ENCODE measurements around the gene C6orf120. TPM values are rescaled to one million over a fixed set of nuclear protein-coding genes. Genes with fewer than 3 reads are reported as not detected.

Gene C6orf120
- total and polyA plus RNA-seq, 2 experiments from 2014 or later, result 37.9 to 58.8 TPM

- H3K27me3 ChIP-seq, result no peaks in the 10 kb centered on the region
- peaks cover 43% of the 10 kb centered on the region for H3K79me2 ChIP-seq
- no peak overlapping the region for H3K4me2 ChIP-seq
- TF ChIP-seq EZH2 (IDR thresholded peaks at IDR 0.05; ENCODE audit: borderline replicate concordance), result no peak
- TF ChIP-seq CTCF (IDR thresholded peaks at IDR 0.05; ENCODE audit: poor library complexity), result no peak
- TF ChIP-seq EZH2phosphoT487 (IDR thresholded peaks at IDR 0.05; ENCODE audit: low read depth, severe bottlenecking, unreplicated experiment), result no peak
- H3K36me3 ChIP-seq (replicated peaks; ENCODE audit: insufficient read depth, low read depth), result no peaks in the 10 kb centered on the region
- peaks cover 11% of the 10 kb centered on the region for H4K20me1 ChIP-seq (ENCODE audit: insufficient read depth, poor library complexity, severe bottlenecking)
- no peak overlapping the region for H3K4me3 ChIP-seq
- peaks cover 19% of the 10 kb centered on the region for H3K4me1 ChIP-seq (ENCODE audit: insufficient read depth)
- no peak overlapping the region for H2AFZ ChIP-seq
- H3K9me3 ChIP-seq (ENCODE audit: low read depth), result no peaks in the 10 kb centered on the region
- H3K9me2 ChIP-seq (replicated peaks; ENCODE audit: insufficient read depth), result no peaks in the 10 kb centered on the region
- no peak for DNase-seq (ENCODE audit: low spot score)
- WGBS (ENCODE audit: low lambda C conversion rate, missing lambda C conversion rate), result 90% methylated on average over 2 of the region's 2 CpGs
- no peak overlapping the region for H3K27ac ChIP-seq
Measured at GRCh38 chr6:169707772-169708171, 5.8 kb downstream of the C6orf120 start.

GRCh38 chr6:169709293-169709692 lies 7.4 kb downstream of the C6orf120 start:
- H3K9me3 ChIP-seq (ENCODE audit: low read depth), result no peaks in the 10 kb centered on the region
- H3K27me3 ChIP-seq, result no peaks in the 10 kb centered on the region
- peaks cover 5% of the 10 kb centered on the region for H3K4me1 ChIP-seq (ENCODE audit: insufficient read depth)
- no peak overlapping the region for H3K27ac ChIP-seq
- no peaks in the 10 kb centered on the region for H3K36me3 ChIP-seq (replicated peaks; ENCODE audit: insufficient read depth, low read depth)
- H3K4me2 ChIP-seq, result no peak overlapping the region
- TF ChIP-seq CTCF (IDR thresholded peaks at IDR 0.05; ENCODE audit: poor library complexity), result no peak
- no peak for TF ChIP-seq EZH2phosphoT487 (IDR thresholded peaks at IDR 0.05; ENCODE audit: low read depth, severe bottlenecking, unreplicated experiment)
- TF ChIP-seq EZH2 (IDR thresholded peaks at IDR 0.05; ENCODE audit: borderline replicate concordance), result no peak
- DNase-seq (ENCODE audit: low spot score), result no peak
- H3K9me2 ChIP-seq (replicated peaks; ENCODE audit: insufficient read depth), result no peaks in the 10 kb centered on the region
- H2AFZ ChIP-seq, result no peak overlapping the region
- peaks cover 5% of the 10 kb centered on the region for H4K20me1 ChIP-seq (ENCODE audit: insufficient read depth, poor library complexity, severe bottlenecking)
- peaks cover 32% of the 10 kb centered on the region for H3K79me2 ChIP-seq
- no peak overlapping the region for H3K4me3 ChIP-seq

GRCh38 chr6:169710009-169710408 lies 8.1 kb downstream of the C6orf120 start:
- Histone ChIP-seq H3K9me3 (ENCODE audit: low read depth) (no peaks in the 10 kb centered on the region), H2AFZ (no peak overlapping the region), H3K9me2 (replicated peaks; ENCODE audit: insufficient read depth) (no peaks in the 10 kb centered on the region), H3K27me3 (no peaks in the 10 kb centered on the region), H3K27ac (no peak overlapping the region), H3K4me3 (no peak overlapping the region), H3K4me2 (no peak overlapping the region), H3K79me2 (peaks cover 25% of the 10 kb centered on the region), H4K20me1 (ENCODE audit: insufficient read depth, poor library complexity, severe bottlenecking) (peaks cover 5% of the 10 kb centered on the region), H3K4me1 (ENCODE audit: insufficient read depth) (no peaks in the 10 kb centered on the region), H3K36me3 (replicated peaks; ENCODE audit: insufficient read depth, low read depth) (no peaks in the 10 kb centered on the region)
- no peak for TF ChIP-seq EZH2 (IDR thresholded peaks at IDR 0.05; ENCODE audit: borderline replicate concordance)
- DNase-seq (ENCODE audit: low spot score), result no peak
- WGBS (ENCODE audit: low lambda C conversion rate, missing lambda C conversion rate), result 86% methylated on average over 3 of the region's 3 CpGs

- no peaks in the 10 kb centered on the region for H3K9me3 ChIP-seq (ENCODE audit: low read depth)
- H3K4me3 ChIP-seq, result no peak overlapping the region
- H4K20me1 ChIP-seq (ENCODE audit: insufficient read depth, poor library complexity, severe bottlenecking), result peaks cover 12% of the 10 kb centered on the region
- H2AFZ ChIP-seq, result no peak overlapping the region
- no peaks in the 10 kb centered on the region for H3K36me3 ChIP-seq (replicated peaks; ENCODE audit: insufficient read depth, low read depth)
- no peak overlapping the region for H3K27ac ChIP-seq
- no peak for TF ChIP-seq CTCF (IDR thresholded peaks at IDR 0.05; ENCODE audit: poor library complexity)
- no peak for TF ChIP-seq EZH2phosphoT487 (IDR thresholded peaks at IDR 0.05; ENCODE audit: low read depth, severe bottlenecking, unreplicated experiment)
- no peak for TF ChIP-seq EZH2 (IDR thresholded peaks at IDR 0.05; ENCODE audit: borderline replicate concordance)
- no peaks in the 10 kb centered on the region for H3K27me3 ChIP-seq
- no peak for DNase-seq (ENCODE audit: low spot score)
- no peak overlapping the region for H3K4me2 ChIP-seq
- H3K9me2 ChIP-seq (replicated peaks; ENCODE audit: insufficient read depth), result no peaks in the 10 kb centered on the region
- 93% methylated on average over 2 of the region's 2 CpGs for WGBS (ENCODE audit: low lambda C conversion rate, missing lambda C conversion rate)
- H3K79me2 ChIP-seq, result peaks cover 49% of the 10 kb centered on the region
- H3K4me1 ChIP-seq (ENCODE audit: insufficient read depth), result no peaks in the 10 kb centered on the region
Measured at GRCh38 chr6:169714178-169714577, 12.3 kb downstream of the C6orf120 start.
